IMR-90 (cell line): ENCODE results near the gene FAM24A. TPM values are rescaled to one million over a fixed set of nuclear protein-coding genes. Genes with fewer than 3 reads are reported as not detected.

ENCODE experiments used
- ATAC-seq: fragments of 200-7000 bp; cut with Tn5 transposase; 2 replicates; pipeline ENCODE4 v1.9.1; 2020; ENCODE audit warnings: low read depth, mild to moderate bottlenecking, moderate library complexity
- BruUV-seq: library from RNA; stranded (reverse); fragments of 400-500 nt; replicated peaks from 2 replicates; lab custom pipeline; 2021; lab: Mats Ljungman, UMichigan
- CTCF ChIA-PET: fragments of 300-600 bp; formaldehyde crosslinking; extraction: SDS; loops from one replicate; lab custom pipeline; 2021; ENCODE audit warnings: antibody characterized with exemption; lab: Yijun Ruan, JAX
- POLR2A ChIA-PET: fragments of 300-600 bp; sonication (Branson Sonifier 250); formaldehyde crosslinking; loops from one replicate; lab custom pipeline; 2022; ENCODE audit warnings: antibody characterized with exemption; ENCODE audit not compliant: unreplicated experiment; lab: Charles Lee
- DNase-seq: peaks from one replicate; pipeline ENCODE4 v3.0.0; 2013
- H2AFZ ChIP-seq: replicated peaks from 2 replicates; pipeline ENCODE3; 2013; ENCODE audit warnings: low read length, mild to moderate bottlenecking; ENCODE audit not compliant: poor library complexity
- H2AK5ac ChIP-seq: 2 replicates; pipeline ENCODE4 v1.6.1; 2013; ENCODE audit warnings: low read depth, low read length, inconsistent platforms
- H2AK9ac ChIP-seq: replicated peaks from 2 replicates; pipeline ENCODE3; 2013; ENCODE audit warnings: mild to moderate bottlenecking, low read depth, low read length, moderate library complexity; ENCODE audit not compliant: poor library complexity
- H2BK120ac ChIP-seq: 2 replicates; pipeline ENCODE4 v1.6.1; 2013; ENCODE audit warnings: low read depth, low read length, inconsistent platforms
- H2BK15ac ChIP-seq: 3 replicates; pipeline ENCODE4 v1.6.1; 2013; ENCODE audit warnings: low read depth, low read length, inconsistent platforms
- H2BK20ac ChIP-seq: 2 replicates; pipeline ENCODE4 v1.6.1; 2013; ENCODE audit warnings: low read depth, mild to moderate bottlenecking, inconsistent platforms, low read length, moderate library complexity
- H2BK5ac ChIP-seq: 2 replicates; pipeline ENCODE4 v1.6.1; 2013; ENCODE audit warnings: mild to moderate bottlenecking, low read depth, low read length, inconsistent platforms; ENCODE audit not compliant: poor library complexity, severe bottlenecking
- H3K14ac ChIP-seq: replicated peaks from 2 replicates; pipeline ENCODE4 v1.6.1; 2013; ENCODE audit warnings: low read depth, low read length, inconsistent platforms
- H3K18ac ChIP-seq: 2 replicates; pipeline ENCODE4 v1.6.1; 2013; ENCODE audit warnings: low read depth, low read length, control low read depth
- H3K23ac ChIP-seq: 2 replicates; pipeline ENCODE4 v1.6.1; 2013; ENCODE audit warnings: low read depth, low read length, inconsistent platforms
- H3K27ac ChIP-seq: 2 replicates; pipeline ENCODE4 v1.5.1; 2013; ENCODE audit warnings: mild to moderate bottlenecking, control low read depth, low read length; ENCODE audit not compliant: insufficient read depth
- H3K27me3 ChIP-seq: 2 replicates; pipeline ENCODE4 v1.6.1; 2013; ENCODE audit warnings: low read length; ENCODE audit not compliant: control insufficient read depth, insufficient read depth
- H3K36me3 ChIP-seq: 2 replicates; pipeline ENCODE4 v1.6.1; 2013; ENCODE audit warnings: low read length, mixed read lengths; ENCODE audit not compliant: control insufficient read depth, insufficient read depth
- H3K4ac ChIP-seq: 2 replicates; pipeline ENCODE4 v1.6.1; 2013; ENCODE audit warnings: low read depth, low read length, inconsistent platforms
- H3K4me1 ChIP-seq: 2 replicates; pipeline ENCODE4 v1.6.1; 2013; ENCODE audit warnings: low read length, mixed read lengths; ENCODE audit not compliant: control insufficient read depth, insufficient read depth
- H3K4me2 ChIP-seq: 2 replicates; pipeline ENCODE4 v1.6.1; 2013; ENCODE audit warnings: low read depth, mild to moderate bottlenecking, control low read depth, low read length, moderate library complexity
- H3K4me3 ChIP-seq: 2 replicates; pipeline ENCODE4 v1.5.1; 2013; ENCODE audit warnings: low read depth, mild to moderate bottlenecking, control low read depth, low read length, moderate library complexity; ENCODE audit not compliant: insufficient read depth
- H3K56ac ChIP-seq: 2 replicates; pipeline ENCODE4 v1.6.1; 2013; ENCODE audit warnings: low read length, inconsistent platforms; ENCODE audit not compliant: insufficient read depth; ENCODE audit errors: extremely low read depth
- H3K79me1 ChIP-seq, 2 experiments: 2 replicates each; pipeline ENCODE4 v1.6.1; 2013; ENCODE audit warnings: low read length in 2 of 2, inconsistent platforms in 1 of 2, low read depth in 1 of 2
- H3K9ac ChIP-seq: 2 replicates; pipeline ENCODE4 v1.6.1; 2013; ENCODE audit warnings: low read depth, low read length, control low read depth
- H3K9me1 ChIP-seq: 2 replicates; pipeline ENCODE4 v1.6.1; 2013; ENCODE audit warnings: low read length, inconsistent platforms; ENCODE audit not compliant: insufficient read depth
- H3K9me3 ChIP-seq: 2 replicates; pipeline ENCODE4 v1.6.1; 2013; ENCODE audit warnings: low read length; ENCODE audit not compliant: control insufficient read depth, insufficient read depth
- H4K20me1 ChIP-seq: 2 replicates; pipeline ENCODE4 v1.6.1; 2013; ENCODE audit warnings: low read length, inconsistent platforms; ENCODE audit not compliant: insufficient read depth
- H4K5ac ChIP-seq: 2 replicates; pipeline ENCODE4 v1.6.1; 2013; ENCODE audit warnings: mild to moderate bottlenecking, low read depth, low read length, control low read depth
- H4K8ac ChIP-seq, 2 experiments: 2 replicates each; pipeline ENCODE4 v1.6.1; 2013; ENCODE audit warnings: low read depth in 2 of 2, low read length in 2 of 2, control low read depth in 1 of 2, inconsistent platforms in 1 of 2
- H4K91ac ChIP-seq: 2 replicates; pipeline ENCODE4 v1.6.1; 2013; ENCODE audit warnings: low read depth, low read length, inconsistent platforms; ENCODE audit not compliant: insufficient read depth
- BHLHE40 ChIP-seq: fragments of 150-350 bp; IDR thresholded peaks from 2 replicates; pipeline ENCODE4 v1.6.1; 2016; ENCODE audit warnings: mild to moderate bottlenecking, low read depth, low read length
- FOS ChIP-seq: fragments of 150-350 bp; IDR thresholded peaks from 2 replicates; pipeline ENCODE4 v1.6.1; 2016; ENCODE audit warnings: low read depth, low read length
- NFE2L2 ChIP-seq: fragments of 150-350 bp; IDR thresholded peaks from 2 replicates; pipeline ENCODE4 v1.6.1; 2016; ENCODE audit warnings: low read depth, mild to moderate bottlenecking, low read length
- POLR2A ChIP-seq: IDR thresholded peaks from 2 replicates; pipeline ENCODE4 v1.6.1; 2012; ENCODE audit warnings: mild to moderate bottlenecking, low read depth, low read length
- RAD21 ChIP-seq: IDR thresholded peaks from 2 replicates; pipeline ENCODE4 v1.6.1; 2012; ENCODE audit warnings: low read length, improper control_type of control experiment
- RFX5 ChIP-seq: IDR thresholded peaks from 2 replicates; pipeline ENCODE4 v1.8.0; 2012; ENCODE audit warnings: low read depth, mild to moderate bottlenecking, low read length, moderate library complexity
- SMC3 ChIP-seq: fragments of 150-350 bp; IDR thresholded peaks from 2 replicates; pipeline ENCODE4 v1.6.1; 2016; ENCODE audit warnings: low read depth, mild to moderate bottlenecking, antibody characterized with exemption, low read length, moderate library complexity
- WGBS, 2 experiments: methylation state at CpG; one replicate each; pipeline versions ENCODE4 v1.1.5 to v1.1.7; 2013; ENCODE audit warnings: missing lambda C conversion rate in 2 of 2; ENCODE audit not compliant: insufficient read length in 1 of 2; ENCODE audit errors: extremely low coverage in 2 of 2; 5-methylcytosine and 5-hydroxymethylcytosine counted together
- dilution Hi-C: fragments of 300-500 bp; cut with HindIII; formaldehyde crosslinking; loops from one replicate; pipeline ENCODE4 v1.14.3; 2018; ENCODE audit warnings: low sequenced_read_pairs; ENCODE audit not compliant: unreplicated experiment
- in situ Hi-C: fragments of 300-500 bp; cut with MboI; formaldehyde crosslinking; loops from 3 replicates; pipeline ENCODE4 v1.14.3; 2019; ENCODE audit warnings: low sequenced_read_pairs, inconsistent platforms, mixed read lengths
- intact Hi-C: fragments of 100-400 bp; cut with micrococcal nuclease; formaldehyde crosslinking; loops from 2 replicates; pipeline ENCODE4 v1.10.0; 2022
- polyA plus RNA-seq, 3 experiments: library from polyadenylated mRNA; depleted of rRNA; stranded (reverse); fragments of >200 nt; gene quantifications; 2 replicates each; pipeline ENCODE4 v1.2.3, GENCODE V29; 2012; ENCODE audit warnings: low replicate concordance in 1 of 3
- total RNA-seq: library from RNA; depleted of rRNA; stranded (reverse); fragments of >200 nt; gene quantifications from 2 replicates; pipeline ENCODE4 v1.2.3, GENCODE V29; 2012

Gene FAM24A
- total and polyA plus RNA-seq, 2 of the 4 experiments (the other 2 are of a cell fraction): not detected

GRCh38 chr10:122876467-122876855, 33.9 kb upstream of the FAM24A start:
- H4K20me1 ChIP-seq: no peaks in the 10 kb centered on the region
- no peak overlapping the region for H2AFZ ChIP-seq
- H3K4me3 ChIP-seq: no peak overlapping the region
- no peak for ATAC-seq
- H4K8ac ChIP-seq: no peak overlapping the region
- no peaks in the 10 kb centered on the region for H3K36me3 ChIP-seq
- no peak overlapping the region for H3K4me2 ChIP-seq
- no peaks in the 10 kb centered on the region for H3K9me1 ChIP-seq
- WGBS, 2 experiments: no CpG with 5 or more reads among the region's 1 CpG
- no peak overlapping the region for H4K5ac ChIP-seq
- H3K79me1 ChIP-seq: peaks cover 9 to 17% of the 10 kb centered on the region in 2 experiments; a peak in 3 of 4 replicates
- no peak overlapping the region for H3K56ac ChIP-seq
- intact Hi-C loops: loop anchor here (5.0 kb wide), 1 partner anchor 76 kb away; the partner anchor contains the start of gene C10orf88
- H3K4me1 ChIP-seq: peaks cover 3% of the 10 kb centered on the region
- in situ Hi-C loops: no loop called here
- H3K23ac ChIP-seq: no peak overlapping the region
- no peak overlapping the region for H3K18ac ChIP-seq
- no peak overlapping the region for H2BK20ac ChIP-seq
- H2BK120ac ChIP-seq: no peak overlapping the region
- no peak overlapping the region for H3K9ac ChIP-seq
- H3K4ac ChIP-seq: no peak overlapping the region
- no peak overlapping the region for H2BK5ac ChIP-seq
- H3K27ac ChIP-seq: no peak overlapping the region
- TF ChIP-seq RFX5 (no peak), BHLHE40 (no peak), POLR2A (no peak), RAD21 (no peak), SMC3 (no peak), FOS (no peak), NFE2L2 (no peak)
- no peaks in the 10 kb centered on the region for H3K27me3 ChIP-seq
- dilution Hi-C loops: no loop called here
- H4K91ac ChIP-seq: no peak overlapping the region
- H3K14ac ChIP-seq: no peak overlapping the region
- no peaks in the 10 kb centered on the region for H3K9me3 ChIP-seq
- no peak overlapping the region for H2AK9ac ChIP-seq
- POLR2A ChIA-PET: no interaction called here
- no peak overlapping the region for H2BK15ac ChIP-seq
- BruUV-seq: no TSS peak
- no peak for DNase-seq
- H2AK5ac ChIP-seq: no peak overlapping the region
- CTCF ChIA-PET: no interaction called here
